GM18507 (cell line): ENCODE measurements around the gene ATP8B1.
"Not testable (repeated sequence)": the region's sequence is repeated elsewhere in the genome, so short reads cannot be mapped to it uniquely, and the experiment has no call there.

Experiments used
- DNase-seq: peaks from one replicate; pipeline ENCODE4 v3.0.0; 2011; ENCODE audit warnings: low read depth; ENCODE audit not compliant: insufficient read length; ENCODE audit errors: extremely low spot score
- FAIRE-seq: peaks from 2 replicates; lab custom pipeline; 2011; peaks lifted over from hg19 to GRCh38; lab: Jason Lieb, UNC

The ATP8B1 gene

DNA sequence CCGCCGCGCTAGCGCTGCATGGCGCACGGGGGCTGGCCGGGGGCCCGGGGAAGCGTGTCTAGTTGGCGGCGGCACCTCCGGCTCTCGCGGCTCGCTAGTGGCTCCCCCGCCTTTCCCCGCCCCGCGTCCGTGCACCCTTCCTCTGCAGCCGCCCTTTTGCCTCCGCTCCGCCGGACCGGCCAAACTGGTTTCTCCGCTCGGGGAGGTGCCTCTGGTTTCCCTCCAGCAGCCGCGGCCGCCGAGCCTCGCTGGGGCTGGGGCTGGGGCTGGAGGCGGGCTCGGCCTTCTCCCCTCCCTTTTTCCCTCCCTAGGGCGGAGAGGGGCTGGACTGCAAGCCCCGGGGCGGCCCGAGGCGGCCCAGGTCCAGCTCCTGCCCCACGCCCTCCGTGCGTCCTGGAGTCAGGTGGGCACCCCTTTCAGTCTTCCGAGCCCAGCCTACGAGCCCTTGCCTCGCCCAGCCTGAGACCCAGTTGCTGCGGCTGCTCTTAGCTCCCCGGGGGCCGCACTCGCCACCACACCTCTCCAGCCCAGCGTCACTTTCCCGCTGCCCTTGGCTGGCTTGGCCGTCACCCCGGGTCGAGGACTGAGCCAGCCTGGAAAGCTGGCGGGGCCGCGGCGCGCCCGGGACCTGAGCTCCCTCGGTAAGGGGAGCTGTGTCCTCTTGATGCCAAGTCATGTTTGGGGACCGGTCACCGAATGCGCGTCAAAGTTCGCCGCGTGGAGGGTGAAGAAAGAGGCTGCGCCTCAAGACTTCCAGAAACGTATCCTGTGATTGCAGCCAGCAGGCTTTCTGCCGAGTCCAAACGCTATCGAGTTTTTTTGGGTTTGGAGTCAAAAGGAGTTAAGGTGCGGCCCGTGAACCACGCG, at the start of gene ATP8B1:
TSS of gene ATP8B1 (minus strand) at position 213 of the 867 bp plus-strand sequence. CDS start 71,508 bp downstream, outside the sequence.
- FAIRE-seq: no peak
- no peak for DNase-seq

DNA sequence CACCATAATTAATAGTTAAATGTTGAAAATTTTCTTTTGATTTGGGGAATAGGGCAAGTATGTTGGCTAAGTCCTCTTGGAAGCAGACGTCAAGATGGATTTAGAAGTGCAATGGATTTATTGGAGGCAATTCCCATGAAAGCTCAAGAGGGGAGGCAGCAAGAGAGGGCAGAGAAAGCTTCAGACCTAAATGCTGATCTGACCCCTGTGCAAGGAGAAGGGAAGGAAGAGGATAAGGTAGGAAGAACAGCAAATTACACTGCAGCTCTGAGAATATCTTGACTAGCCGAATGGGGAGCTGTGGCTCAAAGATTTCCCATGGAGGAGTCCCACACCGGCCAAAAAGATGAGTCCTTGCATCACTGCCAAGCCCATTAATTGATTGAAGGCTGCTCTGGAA, 46.9 kb upstream of the ATP8B1 start:
- DNase-seq (no peak), FAIRE-seq (no peak)

DNA sequence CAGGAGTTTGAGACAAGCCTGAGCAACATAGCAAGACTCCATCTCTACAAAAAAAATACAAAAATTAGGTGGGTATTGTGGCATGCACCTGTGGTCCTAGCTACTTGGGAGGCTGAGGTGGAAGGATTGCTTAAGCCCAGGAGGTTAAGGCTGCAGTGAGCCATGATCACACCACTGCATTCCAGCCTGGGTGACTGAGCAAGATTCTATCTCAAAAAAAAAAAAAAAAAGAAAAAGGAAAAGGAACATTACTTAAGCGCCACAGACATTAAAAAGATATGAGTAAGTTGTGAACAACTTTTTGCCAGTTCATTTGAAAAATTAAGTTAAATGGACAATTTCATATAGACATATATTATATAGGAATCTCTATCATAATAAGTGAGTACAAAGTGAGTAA, 45.3 kb upstream of the ATP8B1 start:
- not testable (repeated sequence) for DNase-seq, FAIRE-seq

DNA sequence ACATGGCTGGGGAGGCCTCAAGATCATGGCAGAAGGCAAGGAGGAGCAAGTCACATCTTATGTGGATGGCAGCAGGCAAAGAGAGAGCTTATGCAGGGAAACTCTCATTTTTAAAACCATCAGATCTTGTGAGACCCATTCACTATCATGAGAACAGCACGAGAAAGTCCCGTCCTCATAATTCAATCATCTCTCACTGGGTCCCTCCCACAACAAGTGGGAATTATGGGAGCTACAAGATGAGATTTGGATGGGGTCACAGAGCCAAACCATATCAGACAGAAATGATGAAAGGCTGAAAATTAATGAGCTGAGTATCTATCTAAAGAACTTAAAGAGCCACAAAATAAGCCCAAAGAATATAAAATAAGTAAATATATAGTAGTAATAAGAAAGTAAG, 44.3 kb upstream of the ATP8B1 start:
- DNase-seq, FAIRE-seq: not testable (repeated sequence)

DNA sequence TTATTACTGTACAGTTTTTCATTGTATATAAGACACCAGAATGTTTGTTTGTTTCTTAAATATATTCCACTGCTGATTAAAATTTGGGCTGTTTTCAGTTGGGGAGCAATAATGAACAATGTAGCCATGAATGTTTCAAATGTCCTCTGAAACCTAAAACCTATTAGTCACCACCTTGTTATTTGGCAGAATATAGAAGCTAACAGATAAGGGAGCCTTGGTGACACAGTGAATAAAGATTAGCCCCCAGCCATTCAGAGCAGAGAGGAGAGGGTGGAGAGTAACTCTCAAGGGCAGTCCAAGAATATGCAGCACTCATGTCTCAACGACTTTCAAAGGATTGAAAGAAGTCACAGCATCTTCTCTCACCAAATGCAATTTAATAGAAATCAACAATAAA, 43.1 kb upstream of the ATP8B1 start:
- FAIRE-seq (no peak), DNase-seq (no peak)

DNA sequence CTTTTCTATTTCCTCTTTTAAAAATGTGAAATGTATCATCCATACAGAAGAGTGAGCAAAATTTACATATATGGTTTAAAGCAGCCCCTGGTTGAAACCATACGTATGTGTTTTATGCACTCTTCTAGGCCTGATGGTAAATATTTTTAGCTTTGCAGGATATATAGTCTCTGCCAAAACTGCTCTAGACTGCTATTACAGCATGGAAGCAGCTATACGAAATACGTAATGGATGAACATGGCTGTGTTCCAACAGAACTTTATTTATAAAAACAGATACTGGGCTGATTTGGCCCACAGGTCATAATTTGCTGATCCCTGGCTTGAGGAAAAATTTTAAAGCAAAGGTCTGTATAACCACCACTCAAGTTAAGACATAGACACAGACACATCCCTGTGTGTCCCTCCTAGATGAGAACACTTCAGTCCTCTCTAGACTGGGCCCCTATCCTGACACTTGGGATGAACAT, 42.5 kb upstream of the ATP8B1 start:
- DNase-seq (no peak), FAIRE-seq (no peak)

DNA sequence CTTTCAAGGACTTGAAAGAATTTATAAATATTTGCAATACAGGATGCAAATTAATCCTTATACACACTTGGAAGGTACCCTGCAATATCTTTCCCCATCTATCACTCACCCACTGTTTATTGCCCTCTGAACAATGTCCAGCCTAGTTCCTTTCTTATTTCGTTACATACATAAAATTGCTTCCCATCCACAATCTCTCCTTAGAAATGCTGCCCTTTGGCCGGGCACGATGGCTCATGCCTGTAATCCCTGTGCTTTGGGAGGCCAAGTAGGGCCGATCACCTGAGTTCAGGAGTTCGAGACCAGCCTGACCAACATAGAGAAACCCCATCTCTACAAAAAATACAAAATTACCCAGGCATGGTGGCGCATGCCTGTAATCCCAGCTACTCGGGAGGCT, 41.2 kb upstream of the ATP8B1 start:
- FAIRE-seq: no peak
- DNase-seq: no peak

DNA sequence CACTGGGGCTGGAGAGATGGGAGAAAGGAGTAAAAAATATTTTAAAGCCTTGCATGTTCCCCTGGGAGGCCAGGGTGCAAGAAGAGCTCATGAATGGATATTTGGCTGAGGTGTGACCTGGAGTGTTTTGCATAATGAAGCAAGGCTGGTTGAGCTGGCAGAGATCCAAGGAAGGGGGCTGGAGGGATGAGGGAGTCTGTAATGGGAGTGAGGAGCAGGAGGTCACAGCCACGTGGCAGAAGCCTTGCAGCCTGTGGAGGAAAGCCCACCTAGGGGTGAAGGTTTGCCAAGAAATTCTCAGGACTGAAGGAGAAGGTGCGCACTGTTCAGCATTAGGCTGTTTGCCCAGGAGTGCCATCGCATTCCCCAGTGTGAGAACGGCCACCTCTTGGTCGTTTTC, 40.3 kb upstream of the ATP8B1 start:
- no peak for DNase-seq
- no peak for FAIRE-seq

DNA sequence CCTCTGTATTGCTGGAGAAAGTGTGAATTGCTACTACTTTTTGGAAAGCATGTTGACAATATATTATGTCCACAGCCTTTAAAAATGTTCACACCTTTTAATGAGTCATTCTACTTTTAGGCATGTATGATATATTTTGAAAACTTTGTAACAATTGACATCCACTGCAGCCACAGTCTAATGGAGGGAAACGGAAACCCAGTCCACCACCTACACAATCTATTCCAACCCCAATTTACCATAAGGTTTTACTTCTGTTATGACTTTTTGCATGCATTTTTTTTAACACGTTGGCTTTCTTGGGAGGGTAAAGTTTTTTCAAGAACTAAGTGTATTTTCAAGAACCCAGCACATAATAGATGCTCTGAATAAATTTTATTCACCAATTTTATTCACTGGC, 38.5 kb upstream of the ATP8B1 start:
- DNase-seq (peak; percentile 58), FAIRE-seq (peak; percentile 95)

DNA sequence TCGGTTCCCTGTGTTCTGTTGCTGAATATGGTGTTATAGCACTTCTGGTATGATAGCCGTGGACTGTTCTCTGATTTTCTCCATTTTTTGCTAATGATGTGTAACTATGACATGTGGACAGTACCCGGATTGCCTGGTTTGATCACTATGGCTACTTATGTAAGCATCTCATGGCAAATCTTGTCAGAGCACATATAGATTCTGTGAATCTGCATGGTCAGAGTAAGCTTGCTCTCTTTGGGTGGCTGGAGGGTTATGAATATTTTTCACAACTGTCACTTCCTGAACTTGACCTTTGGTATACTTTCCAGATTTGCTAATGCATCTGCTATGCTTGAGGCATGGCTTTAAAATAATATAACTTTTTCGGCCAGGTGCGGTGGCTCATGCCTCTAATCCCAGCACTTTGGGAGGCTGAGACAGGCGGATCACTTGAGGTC, 36.8 kb upstream of the ATP8B1 start:
- no peak for DNase-seq
- FAIRE-seq: no peak

DNA sequence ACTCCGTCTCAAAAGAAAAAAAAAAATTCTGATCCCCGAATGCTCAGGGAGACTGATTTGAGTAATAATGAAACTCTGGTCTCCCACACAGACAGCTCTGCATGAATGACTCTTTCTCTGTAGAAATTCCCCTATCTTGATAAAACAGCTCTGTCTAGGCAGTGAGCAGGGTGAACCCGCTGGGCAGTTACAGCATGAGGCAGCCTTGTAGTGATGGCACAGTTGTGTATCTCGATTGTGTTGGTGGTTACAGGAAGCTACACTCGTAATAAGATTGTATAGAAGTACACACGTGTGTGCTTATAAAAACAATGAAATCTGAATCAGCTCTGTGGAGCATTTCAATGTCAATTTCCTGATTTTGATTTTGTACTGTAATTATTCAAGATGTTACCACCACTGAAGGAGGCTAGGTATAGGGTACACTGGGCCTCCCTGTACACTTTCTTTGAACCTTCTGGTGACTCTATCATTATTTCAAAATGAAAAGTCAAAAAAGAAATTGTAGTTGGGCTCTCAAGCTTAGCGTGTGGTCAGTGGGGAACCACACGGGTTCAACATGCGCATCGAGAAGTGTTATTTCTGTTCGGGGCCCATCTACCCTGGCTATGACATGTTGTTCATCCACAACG, 34.9 kb upstream of the ATP8B1 start:
- FAIRE-seq: peak; percentile 96
- no peak for DNase-seq

DNA sequence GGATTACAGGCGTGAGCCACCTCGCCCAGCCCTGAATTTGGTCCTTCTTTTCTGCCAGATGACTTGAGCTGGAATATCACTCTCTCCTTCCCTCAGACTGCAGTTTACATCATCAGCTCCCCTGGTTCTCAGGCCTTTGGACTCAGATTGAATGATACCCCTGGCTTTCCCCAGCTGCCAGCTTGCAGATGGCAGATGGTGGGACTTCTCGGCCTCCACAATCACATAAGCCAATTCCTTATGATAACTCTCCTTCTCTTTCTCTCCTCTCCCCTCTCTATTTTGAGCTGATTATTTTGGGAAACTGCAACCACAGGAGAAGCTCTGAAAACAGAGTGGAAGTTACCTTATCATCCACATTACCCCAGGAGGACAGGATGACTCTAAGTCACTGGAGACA, 33.4 kb upstream of the ATP8B1 start:
- DNase-seq (no peak), FAIRE-seq (no peak)

DNA sequence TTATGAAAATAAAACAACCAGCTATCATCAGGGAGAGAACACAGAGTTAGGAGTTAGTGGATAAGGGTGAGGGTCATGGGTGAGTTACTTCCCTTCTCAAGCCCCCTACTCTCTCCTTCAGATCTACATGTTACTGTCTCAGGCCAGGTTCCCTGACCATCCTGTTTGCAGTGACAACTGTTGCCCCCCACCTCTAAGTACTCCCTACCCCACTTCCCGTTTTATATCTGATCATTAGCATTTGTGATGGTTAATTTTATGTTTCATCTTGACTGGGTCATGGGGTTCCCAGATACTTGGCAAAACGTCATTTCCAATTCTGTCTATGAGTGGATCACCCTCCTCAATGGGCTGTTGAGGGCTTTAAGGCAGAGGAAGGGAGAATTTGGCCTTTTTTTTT, 32.8 kb upstream of the ATP8B1 start:
- FAIRE-seq (no peak), DNase-seq (no peak)

DNA sequence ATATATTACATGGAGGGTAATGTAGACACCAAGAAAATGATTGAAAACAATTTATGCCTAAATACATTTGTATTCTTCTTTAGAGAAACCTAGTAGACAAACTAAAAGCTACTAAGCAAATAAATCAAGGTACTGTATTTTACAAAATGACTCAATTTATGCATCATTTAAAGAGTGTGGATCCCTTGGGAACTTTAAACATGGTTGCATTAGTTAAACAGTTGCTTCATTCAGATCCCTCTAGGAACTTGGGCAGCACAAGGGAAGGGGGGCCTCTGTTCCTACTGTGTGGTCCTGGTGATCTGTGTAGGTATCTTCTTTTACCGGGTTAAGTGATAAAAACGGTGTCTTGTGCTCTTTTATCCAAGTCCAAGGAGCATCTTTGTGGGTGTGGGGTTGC, 31.5 kb upstream of the ATP8B1 start:
- DNase-seq: no peak
- no peak for FAIRE-seq

DNA sequence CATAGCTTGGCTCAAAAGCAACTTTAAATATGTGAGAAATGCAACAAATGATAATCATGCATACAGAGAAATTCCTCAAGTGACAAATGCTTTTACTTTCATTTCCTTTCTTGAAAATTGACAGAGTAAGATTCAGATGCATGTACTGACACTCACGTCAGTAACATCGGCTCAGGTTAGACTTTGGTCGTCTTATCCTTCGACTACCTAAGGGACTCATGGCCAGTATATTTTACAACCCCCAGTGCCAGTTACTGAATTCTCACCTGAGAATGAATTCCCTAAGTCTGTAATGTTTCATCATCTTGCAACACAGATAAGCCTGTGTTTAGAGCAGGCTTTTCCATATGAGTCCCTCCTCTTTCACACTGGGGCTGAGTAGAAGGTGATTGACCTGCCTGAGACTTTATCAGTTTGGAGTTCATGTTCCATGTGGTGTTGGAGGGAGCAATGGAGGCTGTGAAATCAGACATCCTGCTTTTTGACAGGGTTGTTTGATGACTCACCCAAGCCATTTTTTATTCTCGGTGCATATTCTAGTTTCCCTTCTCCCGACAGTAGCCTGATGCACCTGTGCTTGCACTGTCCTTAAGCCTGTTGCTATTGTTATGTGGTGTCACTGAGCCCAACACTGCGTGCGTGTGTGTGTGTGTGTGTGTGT, 30.5 kb upstream of the ATP8B1 start:
- FAIRE-seq (peak; percentile 91), DNase-seq (no peak)

DNA sequence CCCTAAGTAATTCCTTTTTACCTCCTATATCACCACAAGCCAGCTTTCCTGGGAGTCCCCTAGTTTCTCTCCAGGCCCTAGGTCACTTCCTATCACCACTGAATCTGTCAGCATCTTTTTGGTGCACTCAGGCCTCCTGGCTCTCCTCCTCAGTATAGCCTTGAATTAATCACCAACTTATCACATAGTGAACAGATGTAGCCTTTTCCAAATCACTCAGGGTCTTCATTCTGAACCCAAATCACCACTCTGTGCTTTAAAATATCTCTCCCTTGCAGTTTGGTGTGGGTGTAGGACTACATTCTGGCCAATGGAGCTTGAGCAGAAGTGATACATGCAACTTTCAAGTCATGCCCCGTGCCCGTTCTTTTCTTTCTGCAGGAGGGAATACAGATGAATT, 29.6 kb upstream of the ATP8B1 start:
- no peak for FAIRE-seq

DNA sequence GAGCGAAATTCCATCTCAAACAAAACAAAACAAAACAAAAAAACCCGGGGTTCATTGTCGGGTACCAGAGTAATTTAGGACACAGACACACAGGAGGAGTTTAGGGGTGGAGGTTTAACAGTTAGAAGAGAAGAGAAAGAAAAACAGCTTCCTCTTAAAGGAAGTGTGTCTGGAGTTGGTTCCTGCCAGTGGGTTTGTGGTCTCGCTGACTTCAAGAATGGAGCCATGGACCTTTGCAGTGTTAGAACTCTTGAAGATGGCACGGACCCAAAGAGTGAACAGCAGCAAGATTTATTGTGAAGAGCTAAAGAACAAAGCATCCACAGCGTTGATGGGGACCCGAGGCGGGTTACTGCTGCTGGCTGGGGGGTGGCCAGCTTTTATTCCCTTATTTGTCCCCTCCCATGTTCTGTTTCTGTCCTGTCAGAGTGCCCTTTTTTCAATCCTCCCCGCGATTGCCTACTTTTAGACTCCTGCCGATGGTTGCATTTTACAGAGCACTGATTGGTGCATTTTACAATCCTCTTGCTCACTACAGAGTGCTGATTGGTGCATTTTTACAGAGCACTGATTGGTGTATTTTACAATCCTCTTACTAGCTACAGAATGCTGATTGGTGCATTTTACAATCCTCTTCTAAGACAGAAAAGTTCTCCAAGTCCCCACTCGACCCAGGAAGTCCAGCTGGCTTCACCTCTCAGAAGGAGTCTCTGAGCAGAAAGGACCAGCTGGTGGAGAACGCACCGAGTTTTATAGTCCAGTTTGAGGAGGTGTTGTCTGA, 28.7 kb upstream of the ATP8B1 start:
- no peak for DNase-seq
- FAIRE-seq: no peak

More for the DNA sequence above, 29.6 kb upstream of the ATP8B1 start:
- DNase-seq: no peak

DNA sequence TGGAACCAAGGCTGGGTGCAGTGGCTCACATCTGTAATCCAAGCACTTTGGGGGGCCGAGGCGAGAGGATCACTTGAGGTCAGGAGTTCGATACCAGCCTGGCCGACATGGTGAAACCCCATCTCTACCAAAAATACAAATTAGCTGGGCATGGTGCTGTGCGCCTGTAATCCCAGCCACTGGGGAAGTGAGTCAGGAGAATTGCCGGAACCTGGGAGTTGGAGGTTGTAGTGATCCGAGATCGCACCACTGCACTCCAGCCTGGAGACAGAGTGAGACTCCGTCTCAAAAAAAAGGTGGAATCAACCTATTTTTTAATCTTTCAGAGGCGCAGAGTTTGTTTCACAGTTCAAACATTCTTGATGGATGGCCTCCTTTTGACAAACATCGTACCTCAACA, 24.5 kb upstream of the ATP8B1 start:
- DNase-seq (no peak), FAIRE-seq (no peak)

DNA sequence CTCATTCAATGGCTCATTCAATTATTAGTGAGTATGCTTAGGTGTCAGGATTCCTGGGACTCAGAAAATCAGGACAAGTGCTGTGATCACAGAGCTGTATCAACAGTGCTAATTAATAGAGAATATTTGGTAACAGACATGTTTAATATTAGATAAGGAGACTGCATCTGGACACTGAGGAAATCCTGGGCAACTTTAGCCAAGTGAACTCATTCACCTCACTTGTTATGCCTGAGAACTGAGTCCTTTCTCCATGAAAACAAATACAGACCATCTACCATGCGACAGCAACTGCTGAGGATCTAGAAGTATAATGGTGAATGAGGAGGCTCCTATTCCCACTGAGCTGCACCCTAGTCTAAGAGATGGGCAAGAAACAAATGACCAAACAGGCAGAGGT, 23.1 kb upstream of the ATP8B1 start:
- no peak for DNase-seq
- FAIRE-seq: no peak

DNA sequence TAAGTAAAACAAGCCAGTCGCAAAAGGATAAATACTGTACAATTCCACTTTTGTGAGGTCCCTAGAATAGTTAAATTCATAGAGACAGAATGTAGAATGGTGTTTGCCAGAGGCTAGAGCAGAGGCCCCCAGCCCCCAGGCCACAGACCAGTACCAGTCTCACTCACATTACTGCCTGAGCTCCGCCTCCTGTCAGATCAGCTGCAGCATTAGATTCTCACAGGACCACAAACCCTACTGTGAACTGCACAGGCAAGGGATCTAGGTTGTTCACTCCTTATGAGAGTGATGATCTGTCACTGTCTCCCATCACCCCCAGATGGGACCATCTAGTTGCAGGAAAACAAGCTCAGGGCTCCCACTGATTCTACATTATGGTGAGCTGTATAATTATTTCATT, 17.5 kb upstream of the ATP8B1 start:
- DNase-seq, FAIRE-seq: not testable (repeated sequence)
